GM19452 (cell line): Measurements from ENCODE around the gene MATK.

Experiments used
- ATAC-seq: cut with Tn5 transposase; IDR thresholded peaks from one replicate; pipeline ENCODE4 v1.9.1; 2021; ENCODE audit not compliant: unreplicated experiment

Gene MATK, protein sequence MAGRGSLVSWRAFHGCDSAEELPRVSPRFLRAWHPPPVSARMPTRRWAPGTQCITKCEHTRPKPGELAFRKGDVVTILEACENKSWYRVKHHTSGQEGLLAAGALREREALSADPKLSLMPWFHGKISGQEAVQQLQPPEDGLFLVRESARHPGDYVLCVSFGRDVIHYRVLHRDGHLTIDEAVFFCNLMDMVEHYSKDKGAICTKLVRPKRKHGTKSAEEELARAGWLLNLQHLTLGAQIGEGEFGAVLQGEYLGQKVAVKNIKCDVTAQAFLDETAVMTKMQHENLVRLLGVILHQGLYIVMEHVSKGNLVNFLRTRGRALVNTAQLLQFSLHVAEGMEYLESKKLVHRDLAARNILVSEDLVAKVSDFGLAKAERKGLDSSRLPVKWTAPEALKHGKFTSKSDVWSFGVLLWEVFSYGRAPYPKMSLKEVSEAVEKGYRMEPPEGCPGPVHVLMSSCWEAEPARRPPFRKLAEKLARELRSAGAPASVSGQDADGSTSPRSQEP

DNA sequence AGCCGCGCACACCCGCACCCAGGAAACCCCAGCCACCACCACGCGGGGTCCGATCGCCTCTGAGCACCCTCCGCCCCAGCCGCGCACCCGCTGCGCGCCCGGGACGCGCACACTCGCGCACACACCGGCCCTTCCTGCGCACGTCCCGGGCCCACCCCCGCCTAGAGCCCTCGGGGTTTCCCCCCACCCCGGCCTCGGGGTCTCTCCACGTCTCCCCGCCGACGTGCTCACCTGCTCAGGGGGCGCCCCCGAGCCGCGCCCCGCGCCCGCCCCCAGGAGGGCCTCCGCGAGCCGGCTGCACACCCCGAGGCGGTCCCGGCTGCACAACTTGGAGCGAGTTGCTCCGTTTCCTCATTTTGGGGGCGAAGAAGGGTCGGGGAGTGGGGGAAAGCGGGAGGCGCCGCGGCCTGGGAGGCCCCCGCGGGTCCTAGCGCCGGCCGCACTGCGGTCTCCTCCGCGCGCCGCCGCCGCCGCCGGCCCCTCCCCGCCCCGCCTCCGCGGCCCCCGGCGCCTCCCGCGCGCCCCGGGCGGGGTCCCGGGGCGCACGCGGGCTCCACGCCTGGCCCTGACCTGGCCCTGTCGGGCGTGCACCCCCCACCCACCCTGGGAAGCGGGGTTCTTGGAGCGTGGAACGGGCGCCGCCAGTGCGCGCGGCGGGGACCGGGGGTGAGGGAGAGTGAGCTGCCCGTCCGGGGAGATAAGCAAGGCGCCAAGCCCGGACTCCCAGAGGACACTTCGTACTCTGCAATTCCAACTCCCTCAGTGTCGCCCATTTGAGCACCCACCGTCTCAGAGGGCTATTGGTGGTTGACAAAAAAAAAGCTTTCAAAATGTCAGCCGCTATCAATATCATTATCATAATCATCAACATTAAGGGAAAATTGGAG, at the start of gene MATK:
TSS of gene MATK (minus strand) at position 444 of the 887 bp plus-strand sequence. CDS start 1,246 bp downstream, outside the sequence.
- ATAC-seq: no peak

DNA sequence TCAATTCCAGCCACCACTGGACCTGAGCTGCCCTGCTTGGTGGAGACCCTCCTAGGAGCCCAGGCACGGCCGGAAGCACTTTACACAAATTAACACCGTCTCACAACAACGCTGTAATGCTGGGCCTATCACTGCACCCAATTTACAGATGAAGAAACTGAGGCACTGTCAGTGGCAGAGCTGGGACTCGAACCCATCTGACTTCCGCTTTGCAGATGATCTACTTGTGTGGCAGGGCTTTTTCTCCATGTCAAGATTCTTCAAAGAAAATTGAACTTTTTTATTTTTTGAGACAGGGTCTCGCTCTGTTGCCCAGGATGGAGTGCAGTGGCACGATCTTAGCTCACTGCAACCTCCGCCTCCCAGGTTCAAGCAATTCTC, 48.9 kb upstream of the MATK start:
- no peak for ATAC-seq

DNA sequence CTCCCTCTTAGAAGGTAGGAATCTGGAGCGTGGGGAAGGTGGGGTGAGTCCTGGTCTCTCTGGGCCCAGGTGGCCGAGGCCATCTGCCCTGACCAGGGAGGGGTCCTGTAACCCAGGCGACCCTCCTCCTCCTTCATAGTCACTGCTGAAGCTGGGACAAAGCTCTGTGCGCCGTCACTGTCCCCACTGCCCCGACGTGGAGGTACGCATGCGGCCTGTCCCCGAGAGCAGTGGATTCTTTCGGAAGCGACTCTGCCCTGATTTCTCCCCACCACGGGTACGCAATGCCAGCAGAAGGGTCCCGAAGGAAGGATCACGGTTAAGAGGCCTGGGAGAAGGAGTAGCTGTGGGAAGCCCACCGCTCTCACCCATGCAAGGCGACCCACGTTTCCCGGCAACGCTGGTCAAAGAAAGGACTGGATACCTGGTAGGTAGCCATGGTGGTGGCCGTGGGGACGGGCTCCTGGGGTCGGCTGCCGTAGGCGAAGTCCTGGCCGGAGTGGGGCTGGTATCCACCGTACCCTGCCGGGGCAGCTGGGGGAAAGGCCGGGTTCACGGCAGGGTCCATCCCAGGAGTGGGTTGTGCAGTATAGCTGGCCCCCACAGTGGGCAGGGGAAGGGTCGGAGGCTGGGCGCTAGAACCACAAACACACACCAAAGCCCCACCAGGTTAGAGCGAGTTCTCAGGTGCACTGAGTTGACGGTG, 48.3 kb upstream of the MATK start:
- no peak for ATAC-seq

DNA sequence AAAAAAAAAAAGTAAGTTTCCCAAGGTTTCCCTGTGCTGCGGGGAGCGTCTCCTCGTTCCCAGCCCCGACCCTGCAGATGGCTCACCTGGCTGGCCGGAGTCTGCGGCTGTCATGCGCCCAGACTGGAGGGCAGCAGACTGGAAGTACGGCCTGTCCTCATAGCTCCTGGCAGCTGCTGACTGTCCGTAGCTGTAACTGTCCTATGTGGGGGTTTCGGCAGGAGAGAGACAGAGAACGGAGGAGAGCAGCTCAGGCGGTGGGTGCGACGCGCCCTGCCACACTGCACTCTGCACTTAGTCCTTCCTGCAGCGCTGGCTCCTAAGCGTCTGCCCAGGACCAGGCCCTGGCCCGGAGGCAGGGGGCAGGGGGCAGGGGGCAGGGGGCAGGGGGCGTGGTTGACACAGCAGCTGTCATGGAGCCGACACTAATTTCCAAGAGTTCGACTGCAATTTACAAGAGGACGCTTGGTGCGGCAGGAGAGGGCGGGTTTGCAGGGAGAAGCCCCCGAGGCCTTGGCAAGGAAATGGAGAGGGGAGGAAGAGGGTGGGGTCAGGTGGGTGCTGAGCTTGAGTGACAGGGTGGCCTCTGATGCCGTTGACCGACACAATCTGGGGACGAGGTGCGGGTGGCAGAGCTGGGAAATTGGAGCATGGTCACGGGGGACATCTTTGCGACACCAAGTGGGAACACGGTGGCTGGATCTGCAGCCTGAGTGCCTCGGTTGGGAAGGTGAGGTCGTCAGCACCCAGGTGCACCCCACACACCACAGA, 47.6 kb upstream of the MATK start:
- no peak for ATAC-seq

DNA sequence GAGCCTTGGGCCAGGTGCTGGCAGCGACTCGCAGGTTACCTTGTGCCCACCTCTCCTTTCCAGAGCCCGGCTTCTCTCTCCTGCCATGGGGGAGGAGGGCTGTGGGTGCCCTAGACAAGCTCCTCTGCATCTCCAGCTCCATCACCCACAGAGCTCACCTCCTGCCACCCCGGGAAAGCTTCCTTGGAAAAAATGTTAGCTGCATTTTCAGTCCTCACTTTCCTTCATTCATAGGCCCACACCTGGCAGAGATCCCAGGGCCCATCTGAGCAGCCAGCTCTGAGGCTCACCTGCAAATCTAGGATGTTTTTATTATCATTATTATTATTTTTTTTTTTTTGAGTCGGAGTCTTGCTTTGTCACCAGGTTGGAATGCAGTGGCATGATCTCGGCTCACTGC, 45.8 kb upstream of the MATK start:
- no peak for ATAC-seq

DNA sequence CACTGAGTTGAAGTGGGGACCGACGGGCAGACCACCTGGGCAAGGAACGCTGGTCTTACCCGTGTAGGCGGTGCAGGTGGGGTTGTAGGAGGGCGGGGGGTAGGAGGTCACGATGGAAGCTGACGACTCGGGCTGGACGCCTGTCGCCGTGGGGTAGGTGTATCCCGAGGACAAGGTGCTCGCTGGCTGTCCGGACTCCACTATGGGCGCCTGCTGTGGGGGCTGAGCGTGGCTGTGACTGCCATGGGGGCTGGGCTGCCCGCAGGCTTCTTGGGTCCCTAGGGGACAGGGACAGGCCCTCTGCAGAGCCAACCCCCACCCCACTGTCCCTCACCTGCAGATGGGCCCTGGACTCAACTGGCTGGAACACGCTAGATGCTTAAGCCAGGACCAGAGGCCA, 45.4 kb upstream of the MATK start:
- ATAC-seq: no peak

DNA sequence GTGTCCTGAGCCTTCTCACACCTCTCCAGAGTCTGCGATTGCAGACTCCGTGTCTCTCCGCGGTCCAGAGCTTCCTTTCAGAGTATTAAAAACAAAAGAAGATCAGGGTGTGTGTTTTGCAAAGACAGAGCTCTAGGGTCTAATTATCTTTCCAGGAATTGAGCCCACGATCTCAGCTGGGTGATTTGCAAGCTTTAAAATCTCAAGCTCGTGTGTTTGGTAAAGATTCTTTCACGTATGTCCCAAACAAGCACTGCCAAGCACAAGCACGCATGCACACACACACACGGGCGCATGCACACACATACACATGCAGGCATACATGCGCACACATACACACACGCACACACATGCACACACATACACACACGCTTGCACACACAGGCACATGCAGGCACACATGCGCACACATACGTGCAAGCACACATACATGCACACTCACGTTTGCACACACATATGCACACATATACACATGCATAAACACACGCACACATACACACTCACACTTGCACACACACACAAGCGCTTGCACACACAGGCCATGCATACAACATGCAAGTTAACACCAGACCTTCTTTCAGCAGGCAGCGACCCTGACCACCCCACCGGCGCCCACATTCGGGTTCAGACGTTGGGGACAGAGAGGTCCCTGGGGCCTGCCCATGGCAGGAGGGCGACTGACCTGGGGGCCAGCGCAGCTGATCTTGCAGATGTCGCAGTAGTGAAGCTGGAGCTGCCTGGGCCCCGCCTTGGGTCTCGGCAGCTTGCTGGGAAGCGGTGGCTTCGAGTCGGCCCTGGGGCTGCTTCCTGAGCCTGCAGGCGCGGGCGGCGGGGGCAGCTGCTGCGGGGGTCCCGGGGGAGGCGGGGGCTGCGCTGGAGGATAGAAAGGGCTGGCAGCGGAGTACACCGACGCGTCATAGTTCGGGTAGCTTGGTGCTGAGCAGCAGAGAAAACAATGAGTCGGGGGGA, 44.7 kb upstream of the MATK start:
- ATAC-seq: no peak

DNA sequence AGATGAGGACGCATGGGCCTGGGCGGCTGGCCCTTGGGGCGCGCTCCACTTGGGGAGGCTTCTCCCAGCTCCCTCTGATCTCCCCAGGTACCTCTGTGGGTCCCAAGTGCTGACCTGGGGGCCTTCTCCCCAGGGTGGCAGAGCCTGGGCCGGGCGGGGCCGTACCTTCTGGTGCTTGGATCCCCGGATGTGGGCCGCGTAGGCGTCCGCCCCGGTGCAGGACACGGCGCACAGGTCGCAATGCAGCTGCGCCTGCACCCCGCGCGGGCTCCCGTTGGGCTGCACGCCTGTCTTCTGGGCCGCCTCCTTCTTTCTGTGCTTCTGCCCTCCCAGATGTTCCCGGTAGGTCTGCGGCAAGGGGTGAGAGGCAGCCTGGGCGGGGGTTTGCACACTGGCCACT, 41.1 kb upstream of the MATK start:
- ATAC-seq: no peak

DNA sequence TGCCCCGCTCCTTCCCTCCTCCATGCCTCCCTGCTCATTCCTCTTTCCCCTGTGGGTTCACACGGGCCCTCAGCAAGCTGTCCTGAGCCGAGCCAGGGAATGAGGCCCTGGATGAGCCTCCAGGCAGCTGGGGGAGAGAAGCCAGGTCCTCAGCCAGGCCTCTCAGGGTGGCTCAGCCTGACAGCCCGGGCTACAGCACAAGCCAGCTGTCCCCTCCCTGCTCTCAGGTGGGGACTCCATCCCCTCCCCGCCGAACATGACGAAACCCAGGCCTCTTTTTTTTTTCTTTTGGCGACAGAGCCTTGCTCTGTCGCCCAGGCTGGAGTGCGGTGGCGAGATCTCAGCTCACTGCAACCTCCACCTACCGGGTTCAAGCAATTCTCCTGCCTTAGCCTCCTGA, 40.0 kb upstream of the MATK start:
- no peak for ATAC-seq

DNA sequence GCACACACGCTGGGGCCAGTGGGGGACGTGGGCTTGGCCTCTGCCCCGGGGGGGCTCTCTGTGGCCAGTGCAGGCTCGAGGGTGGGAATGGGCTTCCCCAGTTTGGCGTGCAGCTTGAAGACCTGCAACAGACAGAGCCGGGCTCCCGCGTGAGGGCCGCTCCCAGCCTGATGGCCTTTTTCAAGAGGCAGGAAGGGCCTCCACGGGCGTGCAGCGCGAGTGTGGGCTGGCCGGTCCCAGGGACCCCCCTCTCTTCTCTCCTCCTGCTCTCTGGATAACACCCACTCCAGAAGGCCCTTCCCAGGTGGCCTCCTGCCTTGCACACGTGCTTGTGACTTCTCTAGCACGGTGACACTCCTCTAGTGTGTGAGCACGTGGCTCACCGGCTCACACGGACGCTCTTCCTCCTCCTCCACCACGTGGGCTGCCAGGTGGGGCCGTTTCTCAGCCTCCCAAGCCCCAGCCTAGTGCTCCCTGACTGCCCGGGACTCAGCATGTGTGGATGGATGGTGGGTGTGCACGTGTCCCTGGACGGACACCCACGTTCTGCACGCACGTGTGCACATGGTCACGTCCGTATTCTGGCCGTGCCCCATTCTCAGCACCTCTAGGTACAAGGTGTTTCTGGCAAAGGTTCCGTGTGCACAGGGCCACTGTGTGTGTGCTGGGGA, 39.2 kb upstream of the MATK start:
- no peak for ATAC-seq

DNA sequence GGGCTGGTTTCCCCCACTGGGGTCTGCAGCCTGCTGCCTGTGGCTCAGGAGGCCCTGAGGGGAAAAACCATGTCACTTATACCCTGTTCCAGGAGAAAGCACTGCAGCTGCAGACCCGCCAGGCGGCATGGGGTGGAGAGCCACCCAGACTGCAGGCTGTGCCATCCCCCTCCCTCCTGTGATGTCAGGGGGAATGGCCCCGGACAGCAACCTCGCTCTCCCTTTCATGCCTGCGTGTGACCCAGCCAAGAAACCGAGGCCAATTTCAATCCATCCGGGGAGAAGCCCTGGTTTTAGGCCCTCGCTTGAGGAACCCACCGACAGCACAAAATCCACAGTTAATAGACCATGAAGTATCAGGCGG, 37.2 kb upstream of the MATK start:
- ATAC-seq: no peak

DNA sequence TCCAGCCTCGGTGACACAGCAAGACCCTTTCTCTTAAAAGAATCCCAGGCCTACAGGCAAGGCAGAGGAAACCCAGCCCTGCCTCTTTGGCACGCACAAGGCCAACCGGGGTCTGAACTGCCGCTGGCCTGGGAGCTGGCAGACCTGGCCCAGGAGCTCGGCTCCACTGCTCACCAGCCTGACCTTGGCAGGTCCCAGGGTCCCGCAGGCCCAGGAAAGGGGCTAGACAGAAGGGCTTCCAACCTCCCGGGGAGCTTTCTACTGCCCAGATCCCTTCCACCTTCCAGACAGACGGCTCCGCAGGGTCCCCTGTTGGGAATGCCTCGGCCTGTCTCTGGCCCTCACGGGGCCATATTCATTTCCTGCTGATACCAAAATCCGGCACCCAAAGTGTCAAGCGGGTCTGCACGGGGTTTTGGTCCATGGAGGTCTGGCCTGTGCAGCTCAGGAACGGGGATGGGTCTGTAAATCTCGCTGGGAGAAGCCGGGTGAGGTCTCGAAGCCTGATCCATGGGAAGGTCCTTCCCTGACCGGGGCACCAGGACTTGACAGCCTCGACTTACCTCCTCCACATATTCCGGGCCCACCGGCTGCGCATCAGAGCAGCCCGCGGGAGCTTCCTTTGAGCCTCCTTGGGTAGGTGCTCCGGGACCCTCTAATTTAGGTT, 36.6 kb upstream of the MATK start:
- ATAC-seq: no peak

DNA sequence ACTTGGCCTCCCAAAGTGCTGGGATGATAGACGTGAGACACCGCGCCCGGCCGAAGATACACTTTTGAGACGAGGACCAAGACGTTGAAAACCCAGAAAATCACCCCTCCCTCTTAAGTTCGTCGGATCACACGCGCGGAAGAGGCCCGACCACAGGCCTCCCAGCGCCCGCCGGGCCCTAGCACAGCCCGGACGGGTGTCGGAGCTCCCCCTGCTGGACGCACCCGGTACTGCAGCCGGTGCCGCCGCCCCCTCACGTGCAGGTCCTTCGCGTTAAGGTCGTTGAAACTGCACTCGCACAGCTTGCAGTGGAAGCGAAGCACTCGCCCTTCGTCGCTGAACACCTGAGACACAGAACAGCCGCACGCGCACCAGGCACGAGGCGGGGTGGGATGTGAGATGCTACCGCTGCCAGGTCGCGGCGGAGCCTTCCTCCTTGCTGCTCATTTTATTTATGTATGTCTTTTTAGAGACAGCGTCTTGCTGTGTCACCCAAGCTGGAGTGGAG, 35.7 kb upstream of the MATK start:
- no peak for ATAC-seq

DNA sequence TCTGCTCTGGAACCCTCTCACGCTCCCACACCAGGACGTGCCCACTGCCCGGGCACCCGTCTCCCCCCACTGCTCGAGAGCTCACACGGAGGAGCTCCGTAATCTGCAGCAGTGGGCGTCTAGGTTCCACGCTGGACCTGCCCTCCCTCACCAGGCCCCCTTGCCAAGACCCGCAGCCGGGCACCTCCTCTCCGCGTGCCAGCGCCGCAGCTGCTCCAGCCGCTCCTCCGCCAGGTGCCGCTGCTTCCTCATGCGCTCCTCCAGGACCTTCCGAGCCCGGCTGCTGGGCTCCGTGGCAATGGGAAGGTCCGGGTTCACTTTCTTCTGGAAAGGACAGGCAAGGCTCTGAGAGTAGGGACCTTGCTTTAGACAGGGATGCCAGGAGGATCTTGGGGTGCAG, 35.0 kb upstream of the MATK start:
- no peak for ATAC-seq

DNA sequence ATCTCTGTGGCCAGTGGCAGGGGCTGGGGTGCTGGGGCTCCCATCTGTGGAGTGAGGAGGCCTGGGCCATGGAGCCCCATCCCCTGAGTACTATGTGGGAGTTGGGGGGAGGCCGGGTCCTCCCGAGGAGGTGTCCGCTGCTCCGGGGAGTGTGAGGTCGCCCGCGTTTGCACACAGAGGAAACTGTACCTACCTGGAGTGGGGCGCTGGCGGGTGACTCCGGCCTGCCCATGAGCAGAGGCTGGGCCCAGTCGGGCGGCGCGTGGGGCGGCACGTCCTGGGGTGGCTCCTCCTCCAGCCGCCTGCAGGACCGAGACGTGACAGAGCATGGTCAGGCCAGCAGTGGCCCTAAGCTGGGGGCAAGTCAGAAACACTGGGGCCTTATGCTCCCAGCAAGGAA, 33.8 kb upstream of the MATK start:
- ATAC-seq: no peak

DNA sequence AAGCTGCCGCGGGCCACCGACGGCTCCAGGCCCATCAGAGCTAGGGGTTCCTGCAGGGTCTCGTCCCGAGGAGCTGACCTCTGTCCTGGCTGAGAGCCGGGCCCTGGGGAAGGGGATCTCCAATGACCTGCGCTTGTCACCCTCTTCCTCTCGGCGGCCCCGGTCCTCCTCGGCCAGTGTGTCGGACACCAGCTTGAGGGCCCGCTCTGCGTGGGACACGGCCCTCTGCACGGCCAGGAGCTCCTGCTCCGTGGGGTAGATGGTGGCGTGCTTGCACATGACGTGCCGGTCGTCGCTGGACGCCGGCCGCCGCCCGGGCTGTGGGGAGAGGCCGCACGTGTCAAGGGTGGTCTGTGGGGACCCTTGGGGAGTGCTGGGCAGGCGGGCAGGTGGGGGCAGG, 32.7 kb upstream of the MATK start:
- ATAC-seq: no peak

DNA sequence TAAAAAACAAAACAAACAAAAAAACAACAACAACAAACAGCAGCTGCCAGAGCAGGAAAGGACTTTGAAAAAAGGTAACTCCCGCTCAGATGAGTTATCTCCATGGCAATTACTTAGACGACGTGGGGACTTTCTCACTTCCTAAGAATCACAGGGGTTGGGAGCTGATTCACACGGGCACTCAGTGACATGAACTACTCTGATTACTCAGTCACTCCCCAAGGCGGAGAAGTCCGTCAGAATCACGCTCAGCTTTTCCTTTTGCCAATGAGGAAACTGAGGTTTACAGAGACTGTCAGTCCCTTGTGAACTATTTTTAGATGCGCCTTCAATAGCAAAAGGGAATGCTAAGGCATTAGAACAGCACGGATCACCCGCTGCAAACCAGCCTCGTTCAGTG, 32.3 kb upstream of the MATK start:
- no peak for ATAC-seq

DNA sequence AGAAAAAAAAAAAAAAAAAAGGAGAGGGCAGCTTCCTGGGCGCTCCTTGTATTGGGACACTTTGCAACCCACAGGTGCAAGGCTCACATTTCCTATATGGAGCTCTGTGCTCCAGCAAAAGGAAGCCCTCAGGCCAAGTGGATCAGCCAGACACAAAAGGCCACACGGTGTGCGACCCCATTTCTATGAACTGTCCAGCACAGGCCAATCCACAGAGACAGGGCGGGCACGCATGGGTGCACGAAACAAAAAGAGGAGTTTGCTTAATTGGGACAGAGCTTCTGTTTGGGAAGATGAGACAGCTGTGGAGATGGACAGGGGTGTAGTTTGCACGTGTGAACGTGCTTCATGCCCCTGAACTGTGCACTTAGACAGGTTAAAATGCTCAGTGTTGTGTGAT, 31.6 kb upstream of the MATK start:
- ATAC-seq: no peak
